Stomach (tissue), 4 donors: ENCODE measurements around the gene BCAS1.

ENCODE experiments used
- CTCF ChIP-seq, 7 experiments: fragments of 450-650 bp in 4 of 7; fragments of 200-600 bp in 3 of 7; sonication (generic) in 3 of 7; IDR thresholded peaks; one replicate each; pipeline ENCODE4 v1.5.1; 2016 to 2019; ENCODE audit warnings: antibody characterized with exemption in 7 of 7, control low read depth in 2 of 7, mild to moderate bottlenecking in 1 of 7
- EP300 ChIP-seq: sonication (generic); formaldehyde crosslinking; IDR thresholded peaks from one replicate; pipeline ENCODE4 v1.6.1; 2017; ENCODE audit warnings: antibody characterized with exemption

- TF ChIP-seq CTCF (IDR thresholded peaks at IDR 0.05) (no peak), EP300 (no peak)
Measured at GRCh38 chr20:53929974-53930650, 140.3 kb downstream of the BCAS1 start.
